Activated CD4-positive, alpha-beta T cell treated with anti-CD3 and anti-CD28 coated beads, Interleukin-10, Interleukin-2, amounts not matched to agents 100 ng/mL and 50 ng/mL, durations not matched to agents 16 hours and 8 hours (primary cell): ENCODE results near the gene MID2.
"Not testable (repeated sequence)": the region's sequence is repeated elsewhere in the genome, so short reads cannot be mapped to it uniquely, and the experiment has no call there.

Source experiments
- DNase-seq: peaks from one replicate; pipeline ENCODE4 v3.0.0-alpha.2; 2020

Gene MID2

GRCh38 chrX:107825698-107826237 lies at the start of gene MID2:
Gene MID2 (plus strand): TSS chrX:107825866. CDS start chrX:107826427, 561 bp downstream.
- peak; percentile 51 for DNase-seq

- DNase-seq: peak; percentile 85
Measured at GRCh38 chrX:107776649-107777535, 48.8 kb upstream of the MID2 start.

GRCh38 chrX:107777536-107777832 lies 48.2 kb upstream of the MID2 start, which contains the start of gene NCBP2L:
Gene NCBP2L (plus strand): TSS chrX:107777733. CDS start chrX:107794221, 16,488 bp downstream.
- no peak for DNase-seq

GRCh38 chrX:107780525-107780924 lies 45.1 kb upstream of the MID2 start:
- DNase-seq: no peak

GRCh38 chrX:107787827-107788226 lies 37.8 kb upstream of the MID2 start:
- DNase-seq: no peak

GRCh38 chrX:107804427-107804826 lies 21.2 kb upstream of the MID2 start:
- no peak for DNase-seq

GRCh38 chrX:107805179-107805578 lies 20.5 kb upstream of the MID2 start:
- DNase-seq: no peak

GRCh38 chrX:107810053-107810452 lies 15.6 kb upstream of the MID2 start:
- not testable (repeated sequence) for DNase-seq

- no peak for DNase-seq
Measured at GRCh38 chrX:107818900-107819521, 6.7 kb upstream of the MID2 start.

- no peak for DNase-seq
Measured at GRCh38 chrX:107823042-107823441, 2.6 kb upstream of the MID2 start.

GRCh38 chrX:107823456-107823855 lies 2.2 kb upstream of the MID2 start:
- DNase-seq: no peak

GRCh38 chrX:107826238-107827029 lies 768 bp downstream of the MID2 start:
- peak; percentile 36 for DNase-seq

GRCh38 chrX:107827030-107827831 lies 1.6 kb downstream of the MID2 start:
- DNase-seq: no peak

- peak; percentile 12 for DNase-seq
Measured at GRCh38 chrX:107827852-107828251, 2.2 kb downstream of the MID2 start.

- DNase-seq: no peak
Measured at GRCh38 chrX:107829878-107830277, 4.2 kb downstream of the MID2 start.

GRCh38 chrX:107831071-107831730 lies 5.5 kb downstream of the MID2 start:
- no peak for DNase-seq

- no peak for DNase-seq
Measured at GRCh38 chrX:107834275-107835201, 8.9 kb downstream of the MID2 start.

GRCh38 chrX:107836958-107837357 lies 11.3 kb downstream of the MID2 start:
- no peak for DNase-seq

GRCh38 chrX:107840971-107841370 lies 15.3 kb downstream of the MID2 start:
- no peak for DNase-seq

GRCh38 chrX:107842715-107843400 lies 17.2 kb downstream of the MID2 start:
- DNase-seq: no peak
